Keratinocyte (primary cell): ENCODE data around the gene ALLC.
A peak's percentile ranks its signal among the peaks of the same experiment; 100 is the strongest.

Experiments
- CTCF ChIP-seq, 3 experiments: IDR thresholded peaks in 1 of 3; conservative IDR thresholded peaks in 1 of 3; optimal IDR thresholded peaks in 1 of 3; 2 replicates in 2 of 3; 3 replicates in 1 of 3; pipeline versions ENCODE3 to v1.5.1; 2011; ENCODE audit warnings: low read length in 3 of 3, mild to moderate bottlenecking in 3 of 3, moderate library complexity in 2 of 3, control low read depth in 1 of 3, inconsistent platforms in 1 of 3; ENCODE audit not compliant: insufficient read depth in 2 of 3; ENCODE audit errors: extremely low read depth in 1 of 3
- EZH2 ChIP-seq: IDR thresholded peaks from one replicate; pipeline ENCODE4 v1.6.1; 2012; ENCODE audit warnings: inconsistent platforms, mild to moderate bottlenecking, low read length, moderate library complexity

DNA sequence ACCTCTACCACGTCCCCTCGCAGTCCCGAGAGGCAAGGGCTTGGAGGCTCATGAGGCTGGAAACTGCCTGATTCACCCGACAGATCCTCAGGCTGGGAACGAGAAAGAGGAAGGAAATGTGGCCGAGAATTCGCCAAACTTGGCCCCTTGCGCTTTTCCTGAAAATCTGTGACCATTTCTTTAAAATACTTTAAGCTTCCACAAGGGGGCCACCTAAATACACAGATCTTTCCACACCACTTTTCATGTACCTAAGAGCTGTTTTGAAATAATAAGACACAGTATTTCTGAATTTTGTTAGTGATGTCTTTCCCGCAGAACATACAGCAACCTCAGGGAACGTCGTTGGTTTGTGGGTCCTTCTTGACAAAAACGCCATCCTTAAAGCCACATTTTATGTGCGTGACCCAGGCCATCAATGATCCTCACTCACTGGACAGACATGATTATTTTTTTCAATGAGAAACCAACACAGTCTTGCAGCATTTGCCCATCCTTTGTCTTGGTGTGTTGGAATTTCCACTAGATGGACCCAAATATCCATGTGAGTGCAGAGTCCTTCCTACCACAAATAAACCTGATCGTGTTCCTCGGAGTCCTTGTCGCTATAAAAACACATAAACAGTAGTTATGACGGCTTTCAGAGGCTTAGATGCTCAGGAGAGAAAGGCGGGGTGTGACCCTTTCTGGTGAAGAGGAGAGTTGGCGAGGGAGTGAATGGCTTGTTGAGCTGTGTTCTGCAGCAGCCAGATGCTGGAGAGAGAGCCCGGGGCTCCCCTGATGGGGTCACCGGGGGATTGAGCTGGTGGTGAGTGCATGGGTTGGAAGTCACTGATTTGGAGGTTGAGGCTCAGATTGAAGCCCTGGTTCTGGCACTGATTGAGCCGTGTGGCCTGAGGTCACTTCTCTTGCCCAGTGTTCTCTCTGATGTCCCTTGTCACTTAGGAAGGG is 70.4 kb downstream of the ALLC start:
- TF ChIP-seq EZH2 (no peak), CTCF (optimal IDR thresholded peaks at IDR 0.05 in 1 of 3, IDR thresholded peaks at IDR 0.05 in 1 of 3, conservative IDR thresholded peaks at IDR 0.05 in 1 of 3; ENCODE audit: extremely low read depth in 1 of 3, insufficient read depth in 2 of 3, low read length in 3 of 3) (peak; percentile 6 to 55 (median 50))
